Stimulated activated CD8-positive, alpha-beta memory T cell treated with anti-CD3 and anti-CD28 coated beads, Interleukin-15, amount 100 ng/mL, for 1 hour (primary cell): ENCODE data around the gene MED13.
"Not testable (repeated sequence)": the region's sequence is repeated elsewhere in the genome, so short reads cannot be mapped to it uniquely, and the experiment has no call there.

Experiments
- DNase-seq: peaks from one replicate; pipeline ENCODE4 v3.0.0-alpha.2; 2020; ENCODE audit warnings: low read depth

Gene MED13

GRCh38 chr17:61997664-61998063 lies 67.4 kb downstream of the MED13 start:
- no peak for DNase-seq

DNA sequence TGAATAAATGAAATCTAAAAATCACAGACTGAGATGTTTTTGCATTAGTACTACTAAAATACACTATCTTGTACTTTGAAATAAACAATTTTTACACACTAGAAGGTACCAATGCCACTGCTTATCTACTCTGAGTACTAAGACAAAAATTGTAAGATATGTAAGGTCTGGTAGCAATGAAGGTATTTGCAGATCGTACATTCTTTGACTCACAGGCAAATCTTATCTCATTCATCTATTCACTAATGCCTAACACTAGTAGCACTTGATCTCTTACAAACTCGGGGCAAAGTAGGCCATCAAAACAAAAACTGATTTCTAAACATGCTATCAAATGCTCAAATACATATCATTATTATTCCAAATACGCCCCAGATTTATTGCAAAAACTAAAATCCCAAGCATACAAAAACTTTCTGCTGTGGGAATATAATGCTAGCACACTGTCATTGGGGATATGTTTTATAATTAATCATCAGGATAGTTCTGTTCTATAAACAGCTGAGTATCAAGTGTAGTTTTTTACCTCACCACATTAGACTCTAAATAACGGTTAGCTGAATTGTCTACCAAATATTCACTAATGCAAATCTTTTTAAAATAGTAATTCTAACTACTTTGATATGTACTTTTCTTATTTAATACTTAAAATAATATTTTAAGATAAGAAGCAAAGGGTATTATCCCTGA lies 68.0 kb downstream of the MED13 start:
- no peak for DNase-seq

- DNase-seq: no peak
Observed at GRCh38 chr17:61989509-61989908, 75.6 kb downstream of the MED13 start.

DNA sequence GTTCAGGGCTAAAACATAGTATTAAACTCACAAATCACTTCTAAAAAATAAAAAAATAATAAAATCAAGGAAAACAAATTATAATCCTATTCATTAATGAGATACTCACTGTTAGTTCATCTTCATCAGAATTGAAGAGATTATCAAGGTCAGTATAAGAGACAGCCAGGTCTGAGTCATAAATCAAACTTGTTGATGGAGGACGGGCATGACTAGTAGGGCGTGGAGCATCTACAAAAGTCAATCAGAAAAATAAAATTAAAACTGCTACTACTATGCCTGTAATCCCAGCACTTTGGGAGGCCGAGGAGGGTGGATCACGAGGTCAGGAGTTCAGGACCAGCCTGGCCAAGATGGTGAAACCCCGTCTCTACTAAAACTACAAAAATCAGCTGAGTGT lies 78.2 kb downstream of the MED13 start:
- DNase-seq: no peak

DNA sequence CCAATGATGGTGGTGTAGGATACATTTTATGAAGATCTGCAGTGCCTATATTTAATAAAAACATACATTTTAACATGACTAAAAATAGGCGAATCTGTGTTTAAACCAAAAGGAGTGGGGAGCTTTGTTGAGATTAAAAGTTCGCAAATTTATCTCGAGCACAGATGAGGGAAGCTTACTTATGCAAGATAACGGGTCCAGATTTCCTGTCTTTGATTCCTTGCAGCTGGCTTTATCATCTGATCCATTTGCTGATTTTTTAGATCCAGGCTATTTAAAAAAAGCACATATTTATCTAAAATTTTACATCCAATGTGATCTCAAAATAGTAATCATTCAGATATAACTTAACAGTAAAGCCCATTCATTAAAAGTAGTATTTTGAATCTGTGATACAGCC lies 80.3 kb downstream of the MED13 start:
- DNase-seq: no peak

DNA sequence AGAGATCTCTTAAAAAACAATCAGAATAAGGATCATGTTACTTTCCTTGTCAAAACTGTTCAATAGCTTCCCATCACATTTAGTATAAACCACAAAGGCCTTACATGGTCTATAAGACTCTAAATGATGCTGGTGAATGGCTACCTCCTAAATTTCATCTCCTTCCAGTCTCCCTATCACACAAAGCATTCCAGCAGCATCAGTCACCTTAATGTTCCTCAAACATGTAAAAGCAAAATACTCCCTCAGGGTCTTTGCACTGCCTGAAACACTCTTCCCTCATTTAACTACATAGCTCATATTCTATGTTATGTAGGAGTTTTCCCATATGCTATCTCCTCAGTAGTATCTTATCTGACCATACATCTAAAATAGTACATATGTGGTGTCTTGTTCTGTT lies 83.8 kb downstream of the MED13 start:
- no peak for DNase-seq

- no peak for DNase-seq
Observed at GRCh38 chr17:61980535-61980934, 84.5 kb downstream of the MED13 start.

DNA sequence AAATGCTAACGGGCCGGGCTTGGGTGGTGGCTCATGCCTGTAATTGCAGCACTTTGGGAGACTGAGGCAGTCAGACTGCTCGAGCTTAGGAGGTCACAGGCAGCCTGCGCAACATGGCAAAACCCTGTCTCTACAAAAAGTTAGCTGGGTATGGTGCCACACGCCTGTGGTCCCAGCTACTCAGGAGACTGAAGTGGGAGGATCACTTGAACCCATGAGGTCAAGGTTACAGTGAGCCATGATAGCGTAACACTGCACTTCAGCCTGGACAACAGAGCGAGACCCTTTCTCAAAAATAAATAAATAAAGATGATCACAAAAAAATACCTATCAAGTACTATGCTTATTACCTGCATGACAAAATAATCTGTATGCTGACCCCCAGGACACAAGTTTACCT lies 91.0 kb downstream of the MED13 start:
- no peak for DNase-seq

- no peak for DNase-seq
Observed at GRCh38 chr17:61972311-61972710, 92.8 kb downstream of the MED13 start.

- DNase-seq: no peak
Observed at GRCh38 chr17:61970030-61970429, 95.0 kb downstream of the MED13 start.

DNA sequence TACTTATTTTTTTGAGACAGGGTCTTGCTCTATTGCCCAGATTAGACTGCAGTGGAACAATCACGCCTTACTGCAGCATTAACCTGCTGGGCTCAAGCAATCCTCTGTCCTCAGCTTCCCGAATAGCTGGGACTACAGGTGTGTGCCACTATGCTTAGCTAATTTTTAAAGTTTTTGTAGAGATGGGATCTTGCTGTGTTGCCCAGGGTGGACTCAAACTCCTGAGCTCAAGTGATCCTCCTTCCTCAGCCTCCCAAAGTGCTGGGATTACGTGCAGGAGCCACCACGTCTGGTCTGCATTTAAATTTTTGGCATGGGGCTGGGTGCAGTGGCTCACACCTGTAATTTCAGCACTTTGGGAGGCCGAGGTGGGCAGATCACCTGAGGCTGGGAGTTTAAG lies 96.3 kb downstream of the MED13 start:
- no peak for DNase-seq

GRCh38 chr17:61967729-61968128 lies 97.3 kb downstream of the MED13 start:
- no peak for DNase-seq

GRCh38 chr17:61966191-61966590 lies 98.9 kb downstream of the MED13 start:
- no peak for DNase-seq

DNA sequence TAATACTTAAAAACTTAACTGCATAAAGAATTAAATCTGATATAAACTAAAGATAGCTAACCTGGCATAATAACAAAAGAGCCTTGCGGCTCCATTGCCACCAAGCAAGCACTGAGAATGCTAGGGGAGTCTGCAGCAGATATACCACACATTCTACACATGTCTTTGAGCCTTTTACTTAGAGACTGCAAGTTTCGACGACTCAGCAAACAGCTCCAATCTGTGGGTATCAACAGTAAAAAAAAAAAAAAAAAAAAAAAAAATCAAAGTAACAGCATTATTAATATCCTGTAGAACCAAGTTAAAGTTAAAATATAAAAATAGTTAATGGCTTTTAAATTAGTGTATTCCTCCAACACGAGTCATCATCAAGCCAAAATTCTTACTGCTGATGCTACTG lies 109.5 kb downstream of the MED13 start:
- DNase-seq: no peak

DNA sequence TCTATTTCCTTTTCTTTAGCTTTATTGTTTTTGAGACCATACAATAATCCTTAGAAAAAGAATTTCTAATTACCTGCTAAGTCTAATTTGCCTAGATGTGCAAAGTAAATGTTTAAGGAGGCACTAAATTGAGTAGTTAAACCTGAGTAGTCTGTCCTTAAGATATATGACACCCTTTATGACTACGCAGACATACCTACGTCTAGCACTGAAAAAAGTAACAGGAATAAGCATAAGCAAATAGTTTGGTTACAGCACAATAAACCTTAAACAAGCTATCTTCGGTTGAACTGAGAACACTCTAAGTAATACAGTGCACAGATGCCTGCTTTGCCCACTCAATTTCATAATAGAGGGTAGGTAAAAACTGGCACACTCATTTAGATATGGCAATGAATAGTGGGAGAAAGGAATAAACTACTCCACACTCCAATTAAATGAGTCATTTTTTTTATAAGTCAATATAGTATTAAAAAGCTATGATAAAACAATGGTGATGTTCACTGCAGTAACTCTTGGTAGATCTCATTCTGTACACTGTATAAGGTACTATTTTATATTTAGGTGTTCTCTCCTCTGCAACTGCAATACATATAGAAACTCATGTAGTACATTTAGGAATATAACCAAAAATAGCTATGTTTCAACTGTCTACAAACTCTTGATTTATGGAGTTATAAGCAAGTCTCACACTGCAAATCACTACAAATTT lies 117.6 kb downstream of the MED13 start:
- no peak for DNase-seq

DNA sequence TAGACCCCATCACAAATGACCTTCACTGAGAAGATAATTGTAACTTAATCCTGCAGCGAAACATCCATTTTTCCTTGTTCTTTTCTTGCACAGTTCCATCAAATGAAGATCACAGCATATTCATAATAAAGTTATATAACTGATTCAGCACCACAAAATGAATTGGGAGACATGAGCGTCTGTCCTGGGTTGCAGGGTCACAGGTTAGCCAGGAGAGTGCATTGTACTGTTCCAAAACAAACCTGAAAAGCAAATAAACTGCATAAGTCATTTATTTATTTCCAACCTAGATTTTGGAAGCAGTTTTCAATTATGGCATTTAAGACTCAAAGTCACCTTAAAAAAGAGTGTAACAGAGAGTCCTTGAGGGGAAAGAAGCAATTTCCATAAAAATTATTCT lies 118.7 kb downstream of the MED13 start:
- DNase-seq: no peak

DNA sequence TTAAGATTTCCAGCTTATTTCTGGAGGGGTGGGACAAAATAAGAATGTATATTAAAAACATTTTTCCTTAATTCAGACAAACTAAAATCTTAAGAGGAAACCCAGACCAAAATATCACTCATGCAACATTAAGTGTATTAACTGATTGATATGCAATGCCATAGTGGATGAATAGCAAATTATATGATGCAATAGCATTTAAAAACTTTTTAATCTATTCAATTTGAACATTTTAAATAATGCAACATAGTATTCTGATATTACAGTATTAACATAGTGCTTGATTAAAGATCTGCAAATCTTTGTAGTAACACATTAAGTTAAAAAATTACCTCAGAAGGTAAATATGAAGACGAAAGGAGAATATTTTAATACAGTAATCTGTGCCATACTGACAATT lies 122.0 kb downstream of the MED13 start:
- DNase-seq: no peak

GRCh38 chr17:61942085-61942484 lies 123.0 kb downstream of the MED13 start:
- DNase-seq: no peak

GRCh38 chr17:61928101-61928436 lies 137.0 kb downstream of the MED13 start:
- DNase-seq: no peak

DNA sequence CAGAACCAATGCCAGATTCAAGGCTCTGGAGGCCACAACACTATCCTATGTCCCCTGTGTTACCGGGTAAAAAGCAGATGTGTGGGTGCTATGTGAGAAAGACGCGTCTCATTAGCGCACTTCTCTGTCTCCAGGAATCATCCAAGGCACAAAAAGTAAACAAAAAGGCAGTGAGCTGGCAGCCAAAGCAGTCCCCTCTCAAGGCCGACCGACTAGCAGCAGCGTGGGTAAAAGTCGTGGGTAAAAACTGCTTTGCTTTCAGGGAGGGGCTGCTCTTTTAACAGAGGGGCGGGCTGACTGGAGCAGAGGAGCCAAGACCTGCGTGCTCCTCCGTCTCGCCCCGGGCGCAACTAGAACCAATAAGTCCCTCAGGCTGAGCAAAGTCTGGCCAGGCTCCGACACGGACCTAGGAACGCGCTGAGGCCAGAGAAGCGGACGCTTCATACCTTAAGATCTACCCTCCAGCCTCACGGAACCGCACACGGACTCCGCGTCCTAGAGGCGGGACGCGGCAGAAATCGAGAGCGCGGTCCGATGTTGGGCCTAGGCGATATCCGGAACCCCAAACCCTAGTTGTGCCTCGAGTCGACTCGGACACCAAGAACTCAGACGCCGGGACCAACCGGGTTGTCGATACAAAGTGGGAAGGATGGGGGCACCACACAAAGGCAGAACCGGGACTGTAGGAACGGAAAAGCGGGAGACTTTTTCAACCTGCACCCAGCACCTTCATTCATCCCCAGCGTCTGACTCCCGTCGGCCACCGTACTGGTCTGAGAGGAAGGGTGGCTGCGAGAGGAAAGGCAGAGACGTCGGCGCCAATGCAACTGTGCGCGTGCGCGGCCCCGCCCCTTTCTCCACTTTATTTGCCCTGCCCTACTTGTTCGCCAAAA lies 137.6 kb downstream of the MED13 start, which contains the start of gene INTS2:
TSS of gene INTS2 (minus strand) at position 775 of the 893 bp plus-strand sequence. CDS start 1,338 bp downstream, outside the sequence.
- peak; percentile 88 for DNase-seq

- DNase-seq: no peak
Observed at GRCh38 chr17:61926826-61927207, 138.3 kb downstream of the MED13 start.

GRCh38 chr17:61915162-61915561 lies 149.9 kb downstream of the MED13 start:
- not testable (repeated sequence) for DNase-seq
